Measurements from ENCODE around the gene MMEL1.

GRCh38 chr1:2602311-2602835 is 30.4 kb downstream of the MMEL1 start:
- TF ChIP-seq NR2C2 (CRISPR knock-in tag; IDR thresholded peaks at IDR 0.05) (no peak), USF2 (CRISPR knock-in tag; IDR thresholded peaks at IDR 0.05) (no peak), CTCF (IDR thresholded peaks at IDR 0.05) (no peak), USF1 (CRISPR knock-in tag; IDR thresholded peaks at IDR 0.05) (no peak)
